Upper lobe of left lung (tissue), 6 donors: ENCODE measurements around the gene RALGAPB. TPM values are rescaled to one million over a fixed set of nuclear protein-coding genes. Genes with fewer than 3 reads are reported as not detected.

Experiments used
- ATAC-seq, 2 donors: fragments of 200-7000 bp; cut with Tn5 transposase; one replicate each; pipeline ENCODE4 v1.9.1; 2022; ENCODE audit warnings: mild to moderate bottlenecking in 2 of 2, moderate library complexity in 2 of 2; ENCODE audit not compliant: low FRiP score in 2 of 2
- DNase-seq, 2 donors: peaks; one replicate each; pipeline ENCODE4 v3.0.0-alpha.2; 2019 to 2020
- H3K27ac ChIP-seq, 4 donors: fragments of 200-600 bp; sonication (generic); one replicate each; pipeline ENCODE4 v1.5.1; 2016 to 2019
- H3K27me3 ChIP-seq, 4 donors: fragments of 200-600 bp; sonication (generic); one replicate each; pipeline ENCODE4 v1.5.1; 2017 to 2019
- H3K36me3 ChIP-seq, 4 donors: fragments of 200-600 bp; sonication (generic); one replicate each; pipeline ENCODE4 v1.5.1; 2016 to 2019
- H3K4me1 ChIP-seq, 4 donors: fragments of 200-600 bp; sonication (generic); one replicate each; pipeline ENCODE4 v1.5.1; 2018 to 2019
- H3K4me3 ChIP-seq, 4 donors: fragments of 200-600 bp; sonication (generic); one replicate each; pipeline ENCODE4 v1.5.1; 2017 to 2019; ENCODE audit warnings: mild to moderate bottlenecking in 2 of 4, moderate library complexity in 1 of 4
- H3K9me3 ChIP-seq, 4 donors: fragments of 200-600 bp; sonication (generic); one replicate each; pipeline ENCODE4 v1.5.1; 2018 to 2019
- EP300 ChIP-seq, 4 donors: sonication (generic); formaldehyde crosslinking; IDR thresholded peaks; one replicate each; pipeline ENCODE4 v1.5.1; 2017; ENCODE audit warnings: antibody characterized with exemption in 4 of 4, control low read depth in 2 of 4
- POLR2A ChIP-seq, 4 donors: fragments of 450-650 bp; IDR thresholded peaks; one replicate each; pipeline ENCODE4 v1.5.1; 2016 to 2017; ENCODE audit warnings: antibody characterized with exemption in 4 of 4, mild to moderate bottlenecking in 2 of 4
- POLR2AphosphoS5 ChIP-seq, 2 donors: sonication (generic); formaldehyde crosslinking; IDR thresholded peaks; one replicate each; pipeline ENCODE4 v1.5.1; 2017; ENCODE audit warnings: antibody characterized with exemption in 2 of 2
- WGBS, 2 donors: methylation state at CpG; one replicate each; pipeline ENCODE4 v1.1.5; 2017 to 2018; 5-methylcytosine and 5-hydroxymethylcytosine counted together
- total RNA-seq, 6 donors: library from RNA; depleted of rRNA in 4 of 6; stranded (reverse); fragments of >200 nt in 4 of 6; gene quantifications; one replicate each; pipeline versions ENCODE4 v1.1.0 to v1.2.1, GENCODE V29; 2016 to 2021
- TF ChIP-seq, protein P1 (sequence below), 6 experiments: fragments of 450-650 bp in 4 of 6; fragments of 200-600 bp in 2 of 6; sonication (generic) in 2 of 6; IDR thresholded peaks; one replicate each; pipeline ENCODE4 v1.5.1; 2016 to 2019; ENCODE audit warnings: antibody characterized with exemption in 6 of 6
- donor health status: DM: no; HTN: no; CAD: no; lungs with moderate emphysema.
- donor health status: DM: no; HTN: yes; CAD: no; lungs with severe emphysema.

RALGAPB gene
- total RNA-seq, 6 donors from 2014 or later, result 27.0 to 76.5 (median 32.1) TPM

GRCh38 chr20:38588303-38588702, 115.7 kb downstream of the RALGAPB start:
- Histone ChIP-seq H3K4me3 (no peak overlapping the region), H3K4me1 (no peaks in the 10 kb centered on the region), H3K36me3 (no peaks in the 10 kb centered on the region), H3K9me3 (no peaks in the 10 kb centered on the region), H3K27ac (no peak overlapping the region), H3K27me3 (no peaks in the 10 kb centered on the region)
- DNase-seq (no peak), ATAC-seq (no peak)
- no peak for TF ChIP-seq POLR2AphosphoS5 (IDR thresholded peaks at IDR 0.05)
- WGBS, 2 donors, result 95% methylated on average over 6 of the region's 6 CpGs

GRCh38 chr20:38589351-38589750, 116.7 kb downstream of the RALGAPB start:
- no peak for TF ChIP-seq POLR2AphosphoS5 (IDR thresholded peaks at IDR 0.05)
- TF ChIP-seq EP300 (IDR thresholded peaks at IDR 0.05), result no peak
- TF ChIP-seq, protein P1, sequence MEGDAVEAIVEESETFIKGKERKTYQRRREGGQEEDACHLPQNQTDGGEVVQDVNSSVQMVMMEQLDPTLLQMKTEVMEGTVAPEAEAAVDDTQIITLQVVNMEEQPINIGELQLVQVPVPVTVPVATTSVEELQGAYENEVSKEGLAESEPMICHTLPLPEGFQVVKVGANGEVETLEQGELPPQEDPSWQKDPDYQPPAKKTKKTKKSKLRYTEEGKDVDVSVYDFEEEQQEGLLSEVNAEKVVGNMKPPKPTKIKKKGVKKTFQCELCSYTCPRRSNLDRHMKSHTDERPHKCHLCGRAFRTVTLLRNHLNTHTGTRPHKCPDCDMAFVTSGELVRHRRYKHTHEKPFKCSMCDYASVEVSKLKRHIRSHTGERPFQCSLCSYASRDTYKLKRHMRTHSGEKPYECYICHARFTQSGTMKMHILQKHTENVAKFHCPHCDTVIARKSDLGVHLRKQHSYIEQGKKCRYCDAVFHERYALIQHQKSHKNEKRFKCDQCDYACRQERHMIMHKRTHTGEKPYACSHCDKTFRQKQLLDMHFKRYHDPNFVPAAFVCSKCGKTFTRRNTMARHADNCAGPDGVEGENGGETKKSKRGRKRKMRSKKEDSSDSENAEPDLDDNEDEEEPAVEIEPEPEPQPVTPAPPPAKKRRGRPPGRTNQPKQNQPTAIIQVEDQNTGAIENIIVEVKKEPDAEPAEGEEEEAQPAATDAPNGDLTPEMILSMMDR (IDR thresholded peaks at IDR 0.05), result no peak
- TF ChIP-seq POLR2A (IDR thresholded peaks at IDR 0.05), result no peak
- no peak overlapping the region for H3K27ac ChIP-seq
- H3K36me3 ChIP-seq, result no peaks in the 10 kb centered on the region
- no peaks in the 10 kb centered on the region for H3K9me3 ChIP-seq
- no peaks in the 10 kb centered on the region for H3K27me3 ChIP-seq
- no peak for ATAC-seq
- no peaks in the 10 kb centered on the region for H3K4me1 ChIP-seq
- no peak for DNase-seq
- no peak overlapping the region for H3K4me3 ChIP-seq
- 78 to 88% methylated on average over 4 of the region's 4 CpGs for WGBS, 2 donors

GRCh38 chr20:38589967-38590675, 117.5 kb downstream of the RALGAPB start:
- 82 to 89% methylated on average over 3 of the region's 3 CpGs for WGBS, 2 donors
- Histone ChIP-seq H3K36me3 (no peaks in the 10 kb centered on the region), H3K4me3 (no peak overlapping the region), H3K9me3 (no peaks in the 10 kb centered on the region), H3K4me1 (no peaks in the 10 kb centered on the region), H3K27ac (no peak overlapping the region), H3K27me3 (no peaks in the 10 kb centered on the region)
- TF ChIP-seq, protein P1 (IDR thresholded peaks at IDR 0.05), result no peak
- no peak for TF ChIP-seq POLR2A (IDR thresholded peaks at IDR 0.05)
- TF ChIP-seq POLR2AphosphoS5 (IDR thresholded peaks at IDR 0.05), result no peak
- no peak for TF ChIP-seq EP300 (IDR thresholded peaks at IDR 0.05)
- ATAC-seq (peak in 1 of 2 donors; percentile 37), DNase-seq (no peak)

DNA sequence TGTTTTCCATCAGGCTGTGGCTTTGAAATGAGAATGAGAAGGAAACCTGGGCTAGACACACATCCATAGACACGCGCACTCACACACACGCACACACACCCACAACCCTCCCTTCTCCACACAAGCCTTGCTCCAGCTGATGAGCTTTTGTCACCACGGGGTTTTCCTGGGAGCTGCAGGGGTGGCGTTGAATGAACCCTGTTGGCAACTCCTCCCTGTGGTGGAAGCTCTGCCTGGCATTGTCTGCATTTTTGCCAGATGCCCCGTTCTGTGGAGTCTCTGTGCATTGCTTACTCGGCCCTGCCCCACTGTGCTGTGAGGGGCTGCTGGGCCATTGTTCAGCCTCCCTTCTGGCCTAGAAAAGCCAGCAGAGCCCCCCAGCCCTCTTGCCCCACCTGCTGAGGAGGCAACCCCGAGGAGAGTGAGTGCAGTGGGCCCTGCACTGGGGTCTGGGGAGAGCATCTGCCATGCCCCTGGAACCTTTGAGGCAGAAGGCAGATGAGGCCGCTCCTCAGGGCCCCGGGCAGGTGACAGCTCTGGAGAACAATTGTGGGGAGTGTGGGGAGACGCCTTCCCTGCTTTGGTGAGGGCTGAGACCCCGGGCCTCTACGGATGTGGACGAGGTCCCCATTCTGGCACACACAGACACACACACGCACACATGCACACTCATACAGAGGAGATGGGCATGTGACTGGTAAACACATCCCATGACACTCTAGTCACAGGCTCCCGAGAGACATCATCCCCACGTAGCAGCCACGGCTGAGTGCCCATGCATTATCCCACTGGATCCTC, 118.2 kb downstream of the RALGAPB start:
- H3K27ac ChIP-seq, result no peak overlapping the region
- TF ChIP-seq EP300 (IDR thresholded peaks at IDR 0.05) (no peak), POLR2AphosphoS5 (IDR thresholded peaks at IDR 0.05) (no peak), POLR2A (IDR thresholded peaks at IDR 0.05) (no peak)
- TF ChIP-seq, protein P1 (IDR thresholded peaks at IDR 0.05), result no peak
- H3K4me3 ChIP-seq, result no peak overlapping the region
- WGBS, 2 donors, result 74 to 78% methylated on average over 12 to 18 of the region's 18 CpGs
- no peaks in the 10 kb centered on the region for H3K36me3 ChIP-seq
- H3K27me3 ChIP-seq, result no peaks in the 10 kb centered on the region
- DNase-seq (peak in 1 of 2 donors; percentile 54), ATAC-seq (peak in 1 of 2 donors; percentile 35)
- H3K9me3 ChIP-seq, result no peaks in the 10 kb centered on the region
- H3K4me1 ChIP-seq, result no peaks in the 10 kb centered on the region
